ENCODE results near the gene ZCWPW1.

The ZCWPW1 gene

GRCh38 chr7:100431286-100431735 is 2.8 kb upstream of the ZCWPW1 start:
- no peak for DNase-seq

- peak; percentile 32 for DNase-seq
These were observed 2.2 kb upstream of the ZCWPW1 start for GRCh38 chr7:100430493-100431285.

GRCh38 chr7:100429637-100430492 is 1.4 kb upstream of the ZCWPW1 start, which contains the start of gene MEPCE:
MEPCE (plus strand) TSS chr7:100429831; CDS start chr7:100430019, 188 bp downstream.
- peak; percentile 97 for DNase-seq

GRCh38 chr7:100428967-100429636 is 599 bp upstream of the ZCWPW1 start:
- peak; percentile 100 for DNase-seq

GRCh38 chr7:100427762-100428198 is 723 bp downstream of the ZCWPW1 start:
- no peak for DNase-seq

- no peak for DNase-seq
These were observed 2.0 kb downstream of the ZCWPW1 start for GRCh38 chr7:100426516-100426915.

GRCh38 chr7:100425347-100425746 is 3.2 kb downstream of the ZCWPW1 start:
- DNase-seq, result no peak

- DNase-seq, result no peak
These were observed 5.2 kb downstream of the ZCWPW1 start for GRCh38 chr7:100423315-100423714.

GRCh38 chr7:100419660-100420226 is 8.8 kb downstream of the ZCWPW1 start:
- no peak for DNase-seq

GRCh38 chr7:100418930-100419659 is 9.4 kb downstream of the ZCWPW1 start:
- DNase-seq, result no peak

GRCh38 chr7:100415448-100415847 is 13.1 kb downstream of the ZCWPW1 start:
- DNase-seq, result no peak

- DNase-seq, result no peak
These were observed 14.6 kb downstream of the ZCWPW1 start for GRCh38 chr7:100413889-100414288.

- no peak for DNase-seq
These were observed 15.2 kb downstream of the ZCWPW1 start for GRCh38 chr7:100413346-100413745.

- DNase-seq, result no peak
These were observed 17.4 kb downstream of the ZCWPW1 start for GRCh38 chr7:100411101-100411500.

- DNase-seq, result peak; percentile 21
These were observed 21.0 kb downstream of the ZCWPW1 start for GRCh38 chr7:100407285-100408180.

GRCh38 chr7:100406767-100407166 is 21.7 kb downstream of the ZCWPW1 start:
- no peak for DNase-seq

GRCh38 chr7:100402241-100402640 is 26.3 kb downstream of the ZCWPW1 start:
- no peak for DNase-seq

GRCh38 chr7:100401811-100402210 is 26.7 kb downstream of the ZCWPW1 start:
- no peak for DNase-seq

- no peak for DNase-seq
These were observed 27.8 kb downstream of the ZCWPW1 start for GRCh38 chr7:100400656-100401055.

GRCh38 chr7:100400041-100400440 is 28.5 kb downstream of the ZCWPW1 start:
- no peak for DNase-seq

GRCh38 chr7:100398239-100398638 is 30.3 kb downstream of the ZCWPW1 start:
- no peak for DNase-seq

All from activated CD4-positive, alpha-beta T cell treated with anti-CD3 and anti-CD28 coated beads, Interleukin-2, amount 50 U/mL, for 1 hour (primary cell).